SK-N-SH treated with all-trans-retinoic acid at 6 μM for 48 hours (cell line): ENCODE results near the gene ATP6V0B.
A peak's percentile ranks its signal among the peaks of the same experiment; 100 is the strongest.

Experiments used
- ATAC-seq: fragments of 200-7000 bp; cut with Tn5 transposase; 3 replicates; pipeline ENCODE4 v1.9.1; 2020; ENCODE audit warnings: mild to moderate bottlenecking, moderate library complexity
- ARNTL ChIP-seq: fragments of 450-650 bp; formaldehyde crosslinking; IDR thresholded peaks from 2 replicates; pipeline ENCODE4 v1.5.0; 2020; ENCODE audit warnings: low read depth, mild to moderate bottlenecking, moderate library complexity, borderline replicate concordance
- BACH2 ChIP-seq: fragments of 250-450 bp; sonication (Bioruptor Pico); IDR thresholded peaks from 2 replicates; pipeline ENCODE4 v1.9.0; 2021; ENCODE audit warnings: mild to moderate bottlenecking, borderline replicate concordance
- CREB5 ChIP-seq: fragments of 250-450 bp; sonication (Bioruptor Pico); IDR thresholded peaks from 2 replicates; pipeline ENCODE4 v1.5.1; 2020; ENCODE audit warnings: low read depth, mild to moderate bottlenecking, moderate library complexity
- CSRNP3 ChIP-seq: fragments of 250-450 bp; sonication (Bioruptor Pico); IDR thresholded peaks from 2 replicates; pipeline ENCODE4 v1.5.1; 2021; ENCODE audit warnings: mild to moderate bottlenecking, moderate library complexity
- ESRRG ChIP-seq: fragments of 250-450 bp; sonication (Bioruptor Pico); IDR thresholded peaks from 2 replicates; pipeline ENCODE4 v1.6.1; 2021; ENCODE audit warnings: mild to moderate bottlenecking
- GLIS3 ChIP-seq: fragments of 250-450 bp; sonication (Bioruptor Pico); IDR thresholded peaks from 2 replicates; pipeline ENCODE4 v1.5.0; 2020; ENCODE audit warnings: mild to moderate bottlenecking, moderate library complexity
- ISL1 ChIP-seq: fragments of 250-450 bp; sonication (Bioruptor Pico); IDR thresholded peaks from 2 replicates; pipeline ENCODE4 v2.1.2; 2022; ENCODE audit warnings: mild to moderate bottlenecking, moderate library complexity
- OSR1 ChIP-seq: fragments of 250-450 bp; sonication (Bioruptor Pico); IDR thresholded peaks from 2 replicates; pipeline ENCODE4 v1.8.0; 2022; ENCODE audit warnings: moderate library complexity, mild to moderate bottlenecking, inconsistent platforms
- PATZ1 ChIP-seq: fragments of 250-450 bp; sonication (Bioruptor Pico); IDR thresholded peaks from 2 replicates; pipeline ENCODE4 v1.8.0; 2020; ENCODE audit warnings: mild to moderate bottlenecking, moderate library complexity, borderline replicate concordance
- POU6F1 ChIP-seq: fragments of 250-450 bp; sonication (Bioruptor Pico); IDR thresholded peaks from 2 replicates; pipeline ENCODE4 v1.8.0; 2021; ENCODE audit warnings: low read depth, mild to moderate bottlenecking, moderate library complexity, borderline replicate concordance
- PPARA ChIP-seq: fragments of 250-450 bp; sonication (Bioruptor Pico); IDR thresholded peaks from 2 replicates; pipeline ENCODE4 v1.5.0; 2020; ENCODE audit warnings: mild to moderate bottlenecking, borderline replicate concordance
- RARB ChIP-seq: fragments of 250-450 bp; sonication (Bioruptor Pico); IDR thresholded peaks from 2 replicates; pipeline ENCODE4 v1.8.0; 2021; ENCODE audit warnings: mild to moderate bottlenecking, moderate library complexity
- TCF4 ChIP-seq: fragments of 250-450 bp; sonication (Bioruptor Pico); IDR thresholded peaks from 2 replicates; pipeline ENCODE4 v1.8.0; 2021; ENCODE audit warnings: mild to moderate bottlenecking, moderate library complexity, borderline replicate concordance
- TOX ChIP-seq: fragments of 250-450 bp; sonication (Bioruptor Pico); IDR thresholded peaks from 2 replicates; pipeline ENCODE4 v1.8.0; 2021; ENCODE audit warnings: mild to moderate bottlenecking, moderate library complexity, borderline replicate concordance
- TSHZ2 ChIP-seq: fragments of 250-450 bp; sonication (Bioruptor Pico); IDR thresholded peaks from 2 replicates; pipeline ENCODE4 v1.5.0; 2020; ENCODE audit warnings: mild to moderate bottlenecking, moderate library complexity
- ZC3H10 ChIP-seq: fragments of 250-450 bp; sonication (Bioruptor Pico); IDR thresholded peaks from 2 replicates; pipeline ENCODE4 v1.5.1; 2021; ENCODE audit warnings: mild to moderate bottlenecking, moderate library complexity
- ZFP3 ChIP-seq: fragments of 250-450 bp; sonication (Bioruptor Pico); IDR thresholded peaks from 2 replicates; pipeline ENCODE4 v1.5.0; 2020; ENCODE audit warnings: mild to moderate bottlenecking, moderate library complexity
- ZFP30 ChIP-seq: fragments of 450-650 bp; formaldehyde crosslinking; IDR thresholded peaks from 2 replicates; pipeline ENCODE4 v1.5.0; 2022; ENCODE audit warnings: mild to moderate bottlenecking, moderate library complexity
- ZNF565 ChIP-seq: fragments of 450-650 bp; formaldehyde crosslinking; conservative IDR thresholded peaks from 2 replicates; pipeline ENCODE4 v1.5.0; 2020; ENCODE audit warnings: low read depth, mild to moderate bottlenecking, moderate library complexity
- ZNF70 ChIP-seq: fragments of 450-650 bp; formaldehyde crosslinking; IDR thresholded peaks from 2 replicates; pipeline ENCODE4 v1.5.0; 2020; ENCODE audit warnings: mild to moderate bottlenecking, moderate library complexity
- ZNF8 ChIP-seq: fragments of 450-650 bp; formaldehyde crosslinking; IDR thresholded peaks from 2 replicates; pipeline ENCODE4 v1.5.0; 2020; ENCODE audit warnings: mild to moderate bottlenecking, moderate library complexity

The ATP6V0B gene

GRCh38 chr1:43991476-43992231 lies 16.9 kb downstream of the ATP6V0B start, which contains the start of gene CCDC24:
TSS of gene CCDC24 (plus strand) at chr1:43991599. CDS start at chr1:43991879, 280 bp downstream.
- ATAC-seq, result peak; percentile 84
- TF ChIP-seq ZFP3 (CRISPR knock-in tag), result no peak
- TF ChIP-seq ARNTL (CRISPR knock-in tag), result peak; percentile 84; the same call in 1 of the 2 replicates

GRCh38 chr1:43992232-43992995 lies 17.7 kb downstream of the ATP6V0B start:
- TF ChIP-seq CREB5 (CRISPR knock-in tag), result no peak
- no peak for TF ChIP-seq TSHZ2
- TF ChIP-seq BACH2 (CRISPR knock-in tag), result no peak
- TF ChIP-seq PPARA (CRISPR knock-in tag), result no peak
- no peak for TF ChIP-seq RARB (CRISPR knock-in tag)
- TF ChIP-seq ESRRG (CRISPR knock-in tag), result no peak
- TF ChIP-seq CSRNP3 (CRISPR knock-in tag), result no peak
- no peak for TF ChIP-seq ZNF565
- TF ChIP-seq ZNF8 (CRISPR knock-in tag), result no peak
- no peak for TF ChIP-seq TOX (CRISPR knock-in tag)
- TF ChIP-seq OSR1, result no peak
- no peak for TF ChIP-seq ZFP30 (CRISPR knock-in tag)
- TF ChIP-seq ISL1 (CRISPR knock-in tag), result no peak
- TF ChIP-seq ZC3H10 (CRISPR knock-in tag), result no peak
- TF ChIP-seq ZNF70, result no peak
- no peak for TF ChIP-seq TCF4
- TF ChIP-seq POU6F1 (CRISPR knock-in tag), result no peak
- TF ChIP-seq ARNTL (CRISPR knock-in tag), result no peak
- no peak for TF ChIP-seq GLIS3 (CRISPR knock-in tag)
- ATAC-seq, result no peak

- TF ChIP-seq OSR1 (no peak), RARB (CRISPR knock-in tag) (no peak), ZC3H10 (CRISPR knock-in tag) (no peak), TOX (CRISPR knock-in tag) (no peak), ARNTL (CRISPR knock-in tag) (no peak), ZFP30 (CRISPR knock-in tag) (no peak), GLIS3 (CRISPR knock-in tag) (no peak), CREB5 (CRISPR knock-in tag) (no peak), TCF4 (no peak), PATZ1 (CRISPR knock-in tag) (no peak), ZNF70 (no peak)
- no peak for ATAC-seq
These were observed 18.6 kb downstream of the ATP6V0B start for GRCh38 chr1:43993206-43993914.
